GM06990 (cell line): ENCODE measurements around the gene AKAP6.

Source experiments
- DNase-seq: peaks from one replicate; pipeline ENCODE4 v3.0.0-alpha.2; 2011; ENCODE audit not compliant: insufficient read length; ENCODE audit errors: extremely low read depth
- H3K27me3 ChIP-seq: replicated peaks from 2 replicates; pipeline ENCODE4 v1.6.0; 2011; ENCODE audit warnings: low read length; ENCODE audit not compliant: control insufficient read depth, insufficient read depth
- H3K36me3 ChIP-seq: 2 replicates; pipeline ENCODE4 v1.5.1; 2011; ENCODE audit warnings: low read length; ENCODE audit not compliant: control insufficient read depth, insufficient read depth
- H3K4me3 ChIP-seq: replicated peaks from 2 replicates; pipeline ENCODE4 v1.5.1; 2011; ENCODE audit warnings: low read depth, mild to moderate bottlenecking, control low read depth, low read length
- CTCF ChIP-seq: IDR thresholded peaks from 2 replicates; pipeline ENCODE4 v1.5.1; 2011; ENCODE audit warnings: low read length, control low read depth, mild to moderate bottlenecking, inconsistent platforms; ENCODE audit not compliant: insufficient read depth, poor library complexity, severe bottlenecking

Gene AKAP6

GRCh38 chr14:32473464-32473855 is 144.4 kb downstream of the AKAP6 start:
- no peaks in the 10 kb centered on the region for H3K27me3 ChIP-seq
- no peak for DNase-seq
- no peak overlapping the region for H3K4me3 ChIP-seq
- no peaks in the 10 kb centered on the region for H3K36me3 ChIP-seq
- no peak for TF ChIP-seq CTCF

- Histone ChIP-seq H3K27me3 (no peaks in the 10 kb centered on the region), H3K36me3 (no peaks in the 10 kb centered on the region), H3K4me3 (no peak overlapping the region)
- no peak for DNase-seq
- TF ChIP-seq CTCF, result no peak
Observed at GRCh38 chr14:32474478-32475195, 145.5 kb downstream of the AKAP6 start.

GRCh38 chr14:32476532-32476931 is 147.4 kb downstream of the AKAP6 start:
- TF ChIP-seq CTCF, result no peak
- no peaks in the 10 kb centered on the region for H3K36me3 ChIP-seq
- H3K27me3 ChIP-seq, result no peaks in the 10 kb centered on the region
- no peak for DNase-seq
- H3K4me3 ChIP-seq, result no peak overlapping the region

- no peak overlapping the region for H3K4me3 ChIP-seq
- no peaks in the 10 kb centered on the region for H3K27me3 ChIP-seq
- no peak for DNase-seq
- no peaks in the 10 kb centered on the region for H3K36me3 ChIP-seq
- no peak for TF ChIP-seq CTCF
Observed at GRCh38 chr14:32477396-32477795, 148.3 kb downstream of the AKAP6 start.

- DNase-seq, result no peak
- TF ChIP-seq CTCF, result no peak
- Histone ChIP-seq H3K36me3 (no peaks in the 10 kb centered on the region), H3K27me3 (no peaks in the 10 kb centered on the region), H3K4me3 (no peak overlapping the region)
Observed at GRCh38 chr14:32478050-32478449, 149.0 kb downstream of the AKAP6 start.

GRCh38 chr14:32480337-32480736 is 151.2 kb downstream of the AKAP6 start:
- Histone ChIP-seq H3K4me3 (no peak overlapping the region), H3K36me3 (no peaks in the 10 kb centered on the region), H3K27me3 (no peaks in the 10 kb centered on the region)
- TF ChIP-seq CTCF, result no peak
- DNase-seq, result no peak
